Activated CD8-positive, alpha-beta memory T cell treated with anti-CD3 and anti-CD28 coated beads for 1 hour (primary cell): Measurements from ENCODE around the gene NINJ1.

Experiments
- DNase-seq, 2 donors: peaks; one replicate each; pipeline ENCODE4 v3.0.0-alpha.2; 2020; ENCODE audit warnings: low read depth in 1 of 2; ENCODE audit errors: extremely low read depth in 1 of 2

Gene NINJ1

GRCh38 chr9:93090091-93090655 lies 43.9 kb downstream of the NINJ1 start:
- no peak for DNase-seq

- DNase-seq, result no peak
These were observed 44.5 kb downstream of the NINJ1 start for GRCh38 chr9:93089481-93089991.

- DNase-seq, result no peak
These were observed 45.0 kb downstream of the NINJ1 start for GRCh38 chr9:93089024-93089423.

GRCh38 chr9:93088656-93089015 lies 45.4 kb downstream of the NINJ1 start:
- DNase-seq, result no peak

DNA sequence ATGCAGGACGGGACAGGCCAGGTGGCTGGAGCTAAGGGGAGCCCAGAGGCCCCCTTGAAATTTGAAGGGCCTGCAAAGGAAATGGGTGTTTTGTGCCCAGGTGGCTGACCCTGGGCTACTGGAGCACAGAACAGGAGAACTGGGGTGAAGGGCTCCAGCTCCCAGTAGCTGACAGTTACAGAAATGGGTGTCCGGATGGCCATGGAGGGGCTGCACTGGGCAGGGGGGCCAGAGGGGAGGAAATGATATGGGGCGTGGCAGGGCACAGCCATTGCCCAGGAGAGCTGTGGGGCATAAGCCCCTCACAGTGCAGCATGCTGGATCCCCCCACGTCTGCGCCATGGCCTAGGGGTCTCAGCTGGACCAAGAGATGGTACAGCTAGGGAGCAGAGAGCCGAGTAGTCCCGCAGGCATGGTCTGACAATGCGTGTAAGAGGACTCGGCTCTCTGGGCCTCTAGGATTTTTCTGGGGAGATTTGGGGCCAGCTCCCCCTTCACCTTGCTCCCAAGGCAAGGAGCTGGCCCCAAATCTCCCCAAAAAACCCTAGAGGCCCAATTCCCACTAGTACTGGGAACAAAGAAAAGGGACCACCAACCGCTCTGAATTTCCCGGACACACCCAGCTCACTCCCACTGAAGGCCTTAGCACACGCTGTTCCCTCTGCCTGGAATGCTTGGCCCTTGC lies 45.9 kb downstream of the NINJ1 start:
- no peak for DNase-seq

GRCh38 chr9:93086447-93087224 lies 47.4 kb downstream of the NINJ1 start:
- no peak for DNase-seq

DNA sequence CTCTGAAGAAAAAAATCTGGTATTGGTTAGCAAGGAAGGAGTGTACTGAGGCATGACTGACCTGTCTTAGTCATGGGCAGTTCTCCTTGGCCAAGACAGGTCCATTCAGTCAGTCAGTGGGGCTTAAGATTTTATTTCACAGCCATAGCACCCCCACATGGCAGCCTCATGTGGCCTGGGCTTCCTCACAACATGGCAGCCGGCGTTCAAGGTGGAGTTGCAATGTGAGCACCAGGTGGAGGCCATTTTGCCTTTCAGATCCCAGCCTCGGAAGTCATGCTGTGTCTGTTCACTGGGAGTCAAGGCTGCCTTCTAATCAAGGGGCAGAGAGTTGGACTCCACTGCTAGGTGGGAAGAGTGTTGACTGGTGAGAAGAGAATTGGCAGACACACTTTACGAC lies 48.4 kb downstream of the NINJ1 start:
- no peak for DNase-seq

DNA sequence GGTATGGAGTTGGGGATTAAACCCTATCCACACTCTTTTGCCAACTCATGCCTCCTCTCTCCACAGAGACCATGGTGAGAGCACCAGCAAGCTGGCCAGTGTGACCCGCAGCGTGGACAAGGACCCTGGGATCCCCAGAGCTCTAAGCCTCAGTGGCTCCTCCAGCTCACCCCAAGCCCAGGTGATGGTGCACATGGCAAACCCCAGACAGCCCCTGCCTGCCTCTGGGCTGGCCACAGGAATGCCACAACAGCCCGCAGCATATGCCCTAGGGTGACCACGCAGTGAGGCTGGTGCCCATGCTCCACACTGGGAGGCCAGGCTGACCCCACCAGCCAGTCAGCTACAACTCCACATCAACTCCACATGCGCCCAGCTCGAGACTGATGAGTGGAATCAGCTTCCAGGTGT lies 49.6 kb downstream of the NINJ1 start:
- no peak for DNase-seq

- DNase-seq, result no peak
These were observed 50.2 kb downstream of the NINJ1 start for GRCh38 chr9:93083592-93084470.

GRCh38 chr9:93082841-93083411 lies 51.1 kb downstream of the NINJ1 start:
- no peak for DNase-seq

- no peak for DNase-seq
These were observed 52.1 kb downstream of the NINJ1 start for GRCh38 chr9:93081931-93082330.

DNA sequence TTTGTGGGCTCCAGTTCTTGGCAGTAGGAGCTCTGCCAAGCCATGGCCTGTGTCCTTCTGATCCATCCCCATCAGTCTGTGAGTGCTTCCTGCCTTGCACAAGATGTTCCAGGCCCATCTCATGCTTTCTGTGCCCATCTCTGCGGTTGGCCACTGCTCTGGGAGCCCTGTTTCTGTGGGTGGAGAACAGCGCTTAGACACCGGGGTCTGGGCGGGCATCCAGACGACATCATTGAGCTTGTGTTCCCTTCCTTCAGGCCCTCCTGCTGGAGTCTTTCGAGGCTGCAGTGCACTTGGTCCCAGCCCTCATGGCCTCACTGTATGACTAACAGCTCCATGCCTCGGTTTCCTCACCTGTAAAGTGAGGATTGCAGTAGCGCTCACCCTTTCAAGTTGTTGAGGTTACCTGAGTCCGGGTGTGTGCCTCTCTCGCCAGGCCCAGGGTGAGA lies 52.9 kb downstream of the NINJ1 start:
- DNase-seq, result no peak

- no peak for DNase-seq
These were observed 53.6 kb downstream of the NINJ1 start for GRCh38 chr9:93080406-93080805.

- DNase-seq, result no peak
These were observed 54.7 kb downstream of the NINJ1 start for GRCh38 chr9:93079371-93079770.

DNA sequence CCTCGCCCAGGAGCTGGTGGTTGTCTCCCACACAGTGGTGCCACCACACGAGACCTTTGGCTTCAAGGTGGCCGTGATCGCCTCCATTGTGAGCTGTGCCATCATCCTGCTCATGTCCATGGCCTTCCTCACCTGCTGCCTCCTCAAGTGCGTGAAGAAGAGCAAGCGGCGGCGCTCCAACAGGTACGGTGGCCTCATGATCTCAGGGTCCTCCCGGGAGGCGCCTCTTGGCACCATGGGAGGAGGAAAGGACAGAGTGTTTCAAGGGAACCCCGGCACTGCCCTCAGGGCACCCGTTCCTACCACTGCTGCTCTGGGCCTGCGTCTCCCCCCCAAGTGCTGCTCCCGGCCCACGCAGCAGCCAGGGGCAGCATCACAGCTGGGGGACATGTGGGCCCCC lies 56.2 kb downstream of the NINJ1 start:
- DNase-seq, result no peak

DNA sequence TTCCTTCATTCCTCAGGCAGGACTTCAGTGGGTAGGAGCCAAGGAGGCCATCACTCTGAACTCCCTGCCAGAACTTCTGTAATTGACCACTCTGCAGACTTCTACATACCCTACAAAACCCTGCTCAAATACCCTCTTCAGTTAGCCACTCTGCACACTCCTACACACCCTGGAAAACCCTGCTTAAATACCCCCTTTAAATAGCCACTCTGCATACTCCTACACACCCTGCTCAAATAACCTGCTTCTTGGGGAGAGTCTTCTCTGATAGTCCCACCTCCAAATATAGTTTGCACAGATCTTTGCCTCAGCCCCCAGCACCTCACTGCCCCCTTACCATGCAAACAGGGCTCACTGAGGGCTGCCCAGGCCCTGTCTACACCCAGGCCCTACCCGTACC lies 56.7 kb downstream of the NINJ1 start:
- DNase-seq, result no peak

DNA sequence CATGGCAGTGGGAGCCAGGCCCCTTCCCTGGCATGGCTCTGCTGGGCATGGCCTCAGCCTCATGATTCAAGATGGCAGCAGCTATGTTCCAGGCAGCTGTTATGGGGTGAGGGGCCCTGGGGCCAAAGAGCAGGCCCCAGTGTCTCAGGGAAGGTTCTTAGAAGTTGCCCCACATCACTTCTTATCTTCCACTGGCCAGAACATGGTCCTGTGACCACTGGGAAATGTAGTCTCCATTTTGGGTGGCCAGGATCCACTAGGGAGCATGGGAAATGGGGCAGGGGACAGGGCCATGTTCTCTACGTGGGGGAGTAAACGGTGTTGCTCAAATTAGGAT lies 57.3 kb downstream of the NINJ1 start:
- no peak for DNase-seq

GRCh38 chr9:93076101-93076791 lies 57.8 kb downstream of the NINJ1 start:
- no peak for DNase-seq

- no peak for DNase-seq
These were observed 61.7 kb downstream of the NINJ1 start for GRCh38 chr9:93072383-93072795.
